Activated CD4-positive, alpha-beta T cell treated with anti-CD3 and anti-CD28 coated beads for 24 hours (primary cell): ENCODE data around the gene CPA5.
"Not testable (repeated sequence)": the region's sequence is repeated elsewhere in the genome, so short reads cannot be mapped to it uniquely, and the experiment has no call there.

ENCODE experiments used
- DNase-seq, 2 donors: peaks; one replicate each; pipeline ENCODE4 v3.0.0-alpha.2; 2020; ENCODE audit warnings: low read depth in 2 of 2

CPA5 gene

GRCh38 chr7:130359276-130359857, 14.8 kb downstream of the CPA5 start:
- no peak for DNase-seq

- DNase-seq, result no peak
Observed at GRCh38 chr7:130360518-130360917, 15.9 kb downstream of the CPA5 start.

GRCh38 chr7:130361681-130362080, 17.1 kb downstream of the CPA5 start:
- DNase-seq, result no peak

GRCh38 chr7:130362251-130362816, 17.7 kb downstream of the CPA5 start:
- DNase-seq, result no peak

GRCh38 chr7:130363026-130363847, 18.6 kb downstream of the CPA5 start:
- peak; percentile 7 to 31 for DNase-seq

GRCh38 chr7:130364451-130364850, 19.8 kb downstream of the CPA5 start:
- DNase-seq, result no peak

GRCh38 chr7:130365088-130365487, 20.5 kb downstream of the CPA5 start:
- no peak for DNase-seq

GRCh38 chr7:130365511-130366441, 21.2 kb downstream of the CPA5 start:
- DNase-seq, result no peak

GRCh38 chr7:130366564-130366963, 21.9 kb downstream of the CPA5 start:
- DNase-seq, result no peak

- no peak for DNase-seq
Observed at GRCh38 chr7:130367088-130367755, 22.6 kb downstream of the CPA5 start.

- no peak for DNase-seq
Observed at GRCh38 chr7:130367836-130368746, 23.5 kb downstream of the CPA5 start.

- DNase-seq, result no peak
Observed at GRCh38 chr7:130369110-130369711, 24.6 kb downstream of the CPA5 start.

GRCh38 chr7:130369831-130370550, 25.4 kb downstream of the CPA5 start:
- DNase-seq, result no peak

- no peak for DNase-seq
Observed at GRCh38 chr7:130371046-130371445, 26.4 kb downstream of the CPA5 start.

GRCh38 chr7:130372402-130373165, 28.0 kb downstream of the CPA5 start:
- no peak for DNase-seq

GRCh38 chr7:130374507-130374906, 29.9 kb downstream of the CPA5 start:
- DNase-seq, result no peak

- DNase-seq, result not testable (repeated sequence)
Observed at GRCh38 chr7:130376461-130376860, 31.8 kb downstream of the CPA5 start.

GRCh38 chr7:130377178-130377577, 32.6 kb downstream of the CPA5 start:
- DNase-seq, result no peak
